Measurements from ENCODE around the gene PRIM1.

The PRIM1 gene

GRCh38 chr12:56773113-56773512 is 21.0 kb upstream of the PRIM1 start:
- Histone ChIP-seq H3K4me3 (ENCODE audit: low read depth, low read length) (no peak overlapping the region), H3K27ac (ENCODE audit: extremely low read depth, low read depth, low read length) (no peak overlapping the region), H3K9me3 (ENCODE audit: control insufficient read depth, insufficient read depth, low read depth, low read length) (no peaks in the 10 kb centered on the region), H3K4me1 (ENCODE audit: control insufficient read depth, insufficient read depth, low read length) (no peaks in the 10 kb centered on the region), H3K36me3 (ENCODE audit: control insufficient read depth in 2 of 2, insufficient read depth in 1 of 2, low read length in 2 of 2) (no peaks in the 10 kb centered on the region)
- CTCF ChIA-PET = no interaction called here
- TF ChIP-seq YY1 (tag by site-specific recombination; IDR thresholded peaks at IDR 0.05) (no peak), ZNF654 (tag by site-specific recombination; IDR thresholded peaks at IDR 0.05; ENCODE audit: low read depth) (no peak), OSR2 (tag by site-specific recombination; IDR thresholded peaks at IDR 0.05) (no peak), ZNF629 (tag by site-specific recombination; IDR thresholded peaks at IDR 0.05) (no peak), ZNF529 (tag by site-specific recombination; IDR thresholded peaks at IDR 0.05; ENCODE audit: insufficient replicate concordance) (no peak), PATZ1 (tag by site-specific recombination; IDR thresholded peaks at IDR 0.05) (no peak), ZNF555 (tag by site-specific recombination; conservative IDR thresholded peaks at IDR 0.05) (no peak), ZNF701 (tag by site-specific recombination; IDR thresholded peaks at IDR 0.05) (no peak)
- POLR2A ChIA-PET = no interaction called here

GRCh38 chr12:56772625-56773024 is 20.5 kb upstream of the PRIM1 start:
- TF ChIP-seq ZNF704 (tag by site-specific recombination; IDR thresholded peaks at IDR 0.05) (no peak), GLIS1 (tag by site-specific recombination; IDR thresholded peaks at IDR 0.05) (peak; percentile 87)
- Histone ChIP-seq H3K4me1 (ENCODE audit: control insufficient read depth, insufficient read depth, low read length) (no peaks in the 10 kb centered on the region), H3K4me3 (ENCODE audit: low read depth, low read length) (no peak overlapping the region), H3K9me3 (ENCODE audit: control insufficient read depth, insufficient read depth, low read depth, low read length) (no peaks in the 10 kb centered on the region), H3K36me3 (ENCODE audit: control insufficient read depth in 2 of 2, insufficient read depth in 1 of 2, low read length in 2 of 2) (no peaks in the 10 kb centered on the region), H3K27ac (ENCODE audit: extremely low read depth, low read depth, low read length) (no peak overlapping the region)
- ChIA-PET CTCF (no interaction called here), POLR2A (interaction anchor here (0.6 kb wide), 1 partner anchor 211 kb away, joined by 4 read pairs; no protein-coding TSS in a partner anchor)

GRCh38 chr12:56769868-56770267 is 17.7 kb upstream of the PRIM1 start:
- CTCF ChIA-PET = interaction anchor here (1.5 to 1.7 kb wide), 2 partner anchors 12 to 217 kb away, joined by 7 to 9 read pairs; no protein-coding TSS in a partner anchor
- no peaks in the 10 kb centered on the region for H3K9me3 ChIP-seq (ENCODE audit: control insufficient read depth, insufficient read depth, low read depth, low read length)
- H3K4me3 ChIP-seq (ENCODE audit: low read depth, low read length) = no peak overlapping the region
- no peaks in the 10 kb centered on the region for H3K36me3 ChIP-seq (ENCODE audit: control insufficient read depth in 2 of 2, insufficient read depth in 1 of 2, low read length in 2 of 2)
- POLR2A ChIA-PET = no interaction called here
- no peak for TF ChIP-seq AEBP2 (tag by site-specific recombination; IDR thresholded peaks at IDR 0.05; ENCODE audit: borderline replicate concordance)
- TF ChIP-seq ZBTB17 (tag by site-specific recombination; IDR thresholded peaks at IDR 0.05) = peak; percentile 44; the same call in 1 of the 2 replicates
- no peak for TF ChIP-seq ZNF133 (tag by site-specific recombination; IDR thresholded peaks at IDR 0.05)
- TF ChIP-seq SP3 (tag by site-specific recombination; IDR thresholded peaks at IDR 0.05) = no peak
- TF ChIP-seq ZNF610 (tag by site-specific recombination; IDR thresholded peaks at IDR 0.05; ENCODE audit: borderline replicate concordance) = no peak
- no peak for TF ChIP-seq ZNF404 (tag by site-specific recombination; IDR thresholded peaks at IDR 0.05)
- TF ChIP-seq ZNF394 (tag by site-specific recombination; IDR thresholded peaks at IDR 0.05; ENCODE audit: borderline replicate concordance) = no peak
- no peak for TF ChIP-seq PATZ1 (tag by site-specific recombination; IDR thresholded peaks at IDR 0.05)
- TF ChIP-seq PRDM1 (tag by site-specific recombination; IDR thresholded peaks at IDR 0.05) = peak; percentile 88
- no peak for TF ChIP-seq ZNF777 (tag by site-specific recombination; IDR thresholded peaks at IDR 0.05; ENCODE audit: borderline replicate concordance)
- no peak overlapping the region for H3K27ac ChIP-seq (ENCODE audit: extremely low read depth, low read depth, low read length)
- no peaks in the 10 kb centered on the region for H3K4me1 ChIP-seq (ENCODE audit: control insufficient read depth, insufficient read depth, low read length)
